ENCODE measurements around the gene ATP2B2. TPM values are rescaled to one million over a fixed set of nuclear protein-coding genes. Genes with fewer than 3 reads are reported as not detected.

The ATP2B2 gene
- total and polyA plus RNA-seq, 10 of the 15 experiments (the other 5 are each of a cell fraction or from before 2014, with no cell fraction given): 0.04 TPM; not detected in 9

DNA sequence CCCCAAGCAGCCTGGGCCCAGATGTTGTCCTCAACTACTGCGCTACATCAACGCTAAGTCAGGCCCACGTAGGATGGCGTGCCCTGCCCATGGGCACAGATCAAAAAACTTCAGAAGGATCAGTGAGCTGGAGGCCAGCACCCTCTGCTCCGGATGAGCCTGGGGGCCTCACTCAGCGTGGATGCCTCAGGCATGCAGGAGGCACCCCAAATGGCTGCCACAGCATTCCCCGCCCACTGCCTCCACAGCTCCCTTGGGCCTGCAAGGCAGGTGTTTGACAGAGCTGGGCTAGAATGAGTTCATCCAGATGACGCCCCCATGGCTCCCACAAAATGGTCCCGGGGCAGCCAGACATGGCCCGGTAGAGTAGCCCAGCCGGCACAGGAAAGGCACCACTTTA lies 7.1 kb downstream of the ATP2B2 start:
- H2AFZ ChIP-seq (ENCODE audit: control insufficient read depth, low read depth, low read length): no peak overlapping the region
- ChIA-PET CTCF (no interaction called here), SMC1A (ENCODE audit: uncharacterized antibody, unreplicated experiment) (no interaction called here), RAD21 (ENCODE audit: unreplicated experiment) (no interaction called here), POLR2A (no interaction called here)
- no peak for ATAC-seq
- H3K4me1 ChIP-seq (ENCODE audit: control insufficient read depth, insufficient read depth, low read length): no peaks in the 10 kb centered on the region
- no peak overlapping the region for H3K4me3 ChIP-seq
- FAIRE-seq: no peak
- H3K27me3 ChIP-seq (replicated peaks in 1 of 2; ENCODE audit: control insufficient read depth in 2 of 2, insufficient read depth in 2 of 2, low read length in 1 of 2): no peaks in the 10 kb centered on the region; a peak in 1 of 4 replicates
- no peak for TF ChIP-seq RBBP5 (conservative IDR thresholded peaks at IDR 0.05)
- TF ChIP-seq FOS (IDR thresholded peaks at IDR 0.05; ENCODE audit: borderline replicate concordance, extremely low read depth, insufficient read length): no peak
- no peak for TF ChIP-seq EED (IDR thresholded peaks at IDR 0.05; ENCODE audit: low read depth)
- TF ChIP-seq, protein P1, sequence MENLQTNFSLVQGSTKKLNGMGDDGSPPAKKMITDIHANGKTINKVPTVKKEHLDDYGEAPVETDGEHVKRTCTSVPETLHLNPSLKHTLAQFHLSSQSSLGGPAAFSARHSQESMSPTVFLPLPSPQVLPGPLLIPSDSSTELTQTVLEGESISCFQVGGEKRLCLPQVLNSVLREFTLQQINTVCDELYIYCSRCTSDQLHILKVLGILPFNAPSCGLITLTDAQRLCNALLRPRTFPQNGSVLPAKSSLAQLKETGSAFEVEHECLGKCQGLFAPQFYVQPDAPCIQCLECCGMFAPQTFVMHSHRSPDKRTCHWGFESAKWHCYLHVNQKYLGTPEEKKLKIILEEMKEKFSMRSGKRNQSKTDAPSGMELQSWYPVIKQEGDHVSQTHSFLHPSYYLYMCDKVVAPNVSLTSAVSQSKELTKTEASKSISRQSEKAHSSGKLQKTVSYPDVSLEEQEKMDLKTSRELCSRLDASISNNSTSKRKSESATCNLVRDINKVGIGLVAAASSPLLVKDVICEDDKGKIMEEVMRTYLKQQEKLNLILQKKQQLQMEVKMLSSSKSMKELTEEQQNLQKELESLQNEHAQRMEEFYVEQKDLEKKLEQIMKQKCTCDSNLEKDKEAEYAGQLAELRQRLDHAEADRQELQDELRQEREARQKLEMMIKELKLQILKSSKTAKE (IDR thresholded peaks at IDR 0.05; ENCODE audit: low read depth, poor library complexity, severe bottlenecking): no peak
- TF ChIP-seq SP1 (IDR thresholded peaks at IDR 0.05; ENCODE audit: low read depth, low read length): no peak
- in situ Hi-C loops (cut with MboI): no loop called here
- H3K9me3 ChIP-seq (replicated peaks; ENCODE audit: control insufficient read depth, insufficient read depth, low read length): no peaks in the 10 kb centered on the region
- H3K36me3 ChIP-seq (ENCODE audit: control insufficient read depth in 2 of 2, insufficient read depth in 2 of 2, low read length in 1 of 2): no peaks in the 10 kb centered on the region
- intact Hi-C loops (cut with micrococcal nuclease; ENCODE audit: unreplicated experiment): no loop called here
- H4K20me1 ChIP-seq (ENCODE audit: control insufficient read depth, insufficient read depth): no peaks in the 10 kb centered on the region
- no peaks in the 10 kb centered on the region for H3K79me2 ChIP-seq (ENCODE audit: control insufficient read depth, insufficient read depth, low read length)
- 46% methylated on average over 11 of the region's 11 CpGs for WGBS (ENCODE audit: insufficient coverage, insufficient replicate concordance, low lambda C conversion rate, missing lambda C conversion rate)
- no peak overlapping the region for H3K4me2 ChIP-seq (ENCODE audit: control insufficient read depth, insufficient read depth)
- no peak overlapping the region for H3K9ac ChIP-seq (ENCODE audit: control insufficient read depth, insufficient read depth, low read length)
- DNase-seq (ENCODE audit: low read depth, low spot score): no peak
- no TSS peak for BruUV-seq (replicated peaks)
- no peak overlapping the region for H3K27ac ChIP-seq (ENCODE audit: control insufficient read depth, insufficient read depth)

DNA sequence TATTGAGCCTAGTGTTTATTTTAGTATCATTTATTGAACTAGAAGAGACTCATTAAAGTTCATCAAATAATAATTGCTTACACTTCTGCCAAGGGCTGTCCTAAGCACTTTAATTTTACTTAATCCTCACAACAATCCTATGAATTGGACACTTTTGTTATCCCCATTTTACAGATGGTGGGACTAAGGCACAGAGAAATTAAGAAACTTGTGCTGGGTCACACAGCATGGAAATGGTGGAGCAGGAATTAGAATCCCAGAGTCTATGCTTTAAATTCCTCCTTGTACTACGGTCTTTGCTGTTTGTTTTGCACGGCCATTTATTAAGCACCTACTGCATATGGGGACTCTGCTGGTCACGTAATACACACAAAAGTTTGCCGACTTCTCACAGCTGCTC lies 7.9 kb downstream of the ATP2B2 start:
- no peak overlapping the region for H3K27ac ChIP-seq (ENCODE audit: control insufficient read depth, insufficient read depth)
- no peak overlapping the region for H3K4me3 ChIP-seq
- no peak overlapping the region for H2AFZ ChIP-seq (ENCODE audit: control insufficient read depth, low read depth, low read length)
- no peaks in the 10 kb centered on the region; a peak in 2 of 4 replicates for H3K27me3 ChIP-seq (replicated peaks in 1 of 2; ENCODE audit: control insufficient read depth in 2 of 2, insufficient read depth in 2 of 2, low read length in 1 of 2)
- CTCF ChIA-PET: no interaction called here
- ATAC-seq (no peak), DNase-seq (ENCODE audit: low read depth, low spot score) (no peak), FAIRE-seq (no peak)
- no peaks in the 10 kb centered on the region for H3K9me3 ChIP-seq (replicated peaks; ENCODE audit: control insufficient read depth, insufficient read depth, low read length)
- no peaks in the 10 kb centered on the region for H3K79me2 ChIP-seq (ENCODE audit: control insufficient read depth, insufficient read depth, low read length)
- SMC1A ChIA-PET (ENCODE audit: uncharacterized antibody, unreplicated experiment): no interaction called here
- RAD21 ChIA-PET (ENCODE audit: unreplicated experiment): no interaction called here
- H3K4me2 ChIP-seq (ENCODE audit: control insufficient read depth, insufficient read depth): no peak overlapping the region
- POLR2A ChIA-PET: no interaction called here
- no peaks in the 10 kb centered on the region for H4K20me1 ChIP-seq (ENCODE audit: control insufficient read depth, insufficient read depth)
- no peaks in the 10 kb centered on the region for H3K4me1 ChIP-seq (ENCODE audit: control insufficient read depth, insufficient read depth, low read length)
- in situ Hi-C loops (cut with MboI) (no loop called here), intact Hi-C loops (cut with micrococcal nuclease; ENCODE audit: unreplicated experiment) (no loop called here)
- no peaks in the 10 kb centered on the region for H3K36me3 ChIP-seq (ENCODE audit: control insufficient read depth in 2 of 2, insufficient read depth in 2 of 2, low read length in 1 of 2)
- WGBS (ENCODE audit: insufficient coverage, insufficient replicate concordance, low lambda C conversion rate, missing lambda C conversion rate): 58% methylated on average over 4 of the region's 4 CpGs
- H3K9ac ChIP-seq (ENCODE audit: control insufficient read depth, insufficient read depth, low read length): no peak overlapping the region
- no TSS peak for BruUV-seq (replicated peaks)
- TF ChIP-seq, protein P2, sequence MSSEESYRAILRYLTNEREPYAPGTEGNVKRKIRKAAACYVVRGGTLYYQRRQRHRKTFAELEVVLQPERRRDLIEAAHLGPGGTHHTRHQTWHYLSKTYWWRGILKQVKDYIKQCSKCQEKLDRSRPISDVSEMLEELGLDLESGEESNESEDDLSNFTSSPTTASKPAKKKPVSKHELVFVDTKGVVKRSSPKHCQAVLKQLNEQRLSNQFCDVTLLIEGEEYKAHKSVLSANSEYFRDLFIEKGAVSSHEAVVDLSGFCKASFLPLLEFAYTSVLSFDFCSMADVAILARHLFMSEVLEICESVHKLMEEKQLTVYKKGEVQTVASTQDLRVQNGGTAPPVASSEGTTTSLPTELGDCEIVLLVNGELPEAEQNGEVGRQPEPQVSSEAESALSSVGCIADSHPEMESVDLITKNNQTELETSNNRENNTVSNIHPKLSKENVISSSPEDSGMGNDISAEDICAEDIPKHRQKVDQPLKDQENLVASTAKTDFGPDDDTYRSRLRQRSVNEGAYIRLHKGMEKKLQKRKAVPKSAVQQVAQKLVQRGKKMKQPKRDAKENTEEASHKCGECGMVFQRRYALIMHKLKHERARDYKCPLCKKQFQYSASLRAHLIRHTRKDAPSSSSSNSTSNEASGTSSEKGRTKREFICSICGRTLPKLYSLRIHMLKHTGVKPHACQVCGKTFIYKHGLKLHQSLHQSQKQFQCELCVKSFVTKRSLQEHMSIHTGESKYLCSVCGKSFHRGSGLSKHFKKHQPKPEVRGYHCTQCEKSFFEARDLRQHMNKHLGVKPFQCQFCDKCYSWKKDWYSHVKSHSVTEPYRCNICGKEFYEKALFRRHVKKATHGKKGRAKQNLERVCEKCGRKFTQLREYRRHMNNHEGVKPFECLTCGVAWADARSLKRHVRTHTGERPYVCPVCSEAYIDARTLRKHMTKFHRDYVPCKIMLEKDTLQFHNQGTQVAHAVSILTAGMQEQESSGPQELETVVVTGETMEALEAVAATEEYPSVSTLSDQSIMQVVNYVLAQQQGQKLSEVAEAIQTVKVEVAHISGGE (CRISPR knock-in tag; IDR thresholded peaks at IDR 0.05): no peak
- TF ChIP-seq IKZF2 (IDR thresholded peaks at IDR 0.05) (no peak), NFYA (IDR thresholded peaks at IDR 0.05; ENCODE audit: borderline replicate concordance, low read depth, low read length) (no peak), TCF12 (IDR thresholded peaks at IDR 0.05; ENCODE audit: low read depth, low read length) (no peak), EED (IDR thresholded peaks at IDR 0.05; ENCODE audit: low read depth) (no peak)
- TF ChIP-seq, protein P3, sequence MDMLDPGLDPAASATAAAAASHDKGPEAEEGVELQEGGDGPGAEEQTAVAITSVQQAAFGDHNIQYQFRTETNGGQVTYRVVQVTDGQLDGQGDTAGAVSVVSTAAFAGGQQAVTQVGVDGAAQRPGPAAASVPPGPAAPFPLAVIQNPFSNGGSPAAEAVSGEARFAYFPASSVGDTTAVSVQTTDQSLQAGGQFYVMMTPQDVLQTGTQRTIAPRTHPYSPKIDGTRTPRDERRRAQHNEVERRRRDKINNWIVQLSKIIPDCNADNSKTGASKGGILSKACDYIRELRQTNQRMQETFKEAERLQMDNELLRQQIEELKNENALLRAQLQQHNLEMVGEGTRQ (IDR thresholded peaks at IDR 0.05; ENCODE audit: borderline replicate concordance, low read depth, low read length): no peak
